CD4-positive, alpha-beta T cell treated with Interleukin-17A for 4 hours (primary cell): Measurements from ENCODE around the gene TNFRSF6B.
"Not testable (repeated sequence)": the region's sequence is repeated elsewhere in the genome, so short reads cannot be mapped to it uniquely, and the experiment has no call there.

Source experiments
- DNase-seq: peaks from one replicate; pipeline ENCODE4 v3.0.0-alpha.2; 2020; ENCODE audit warnings: mixed read lengths

TNFRSF6B gene

GRCh38 chr20:63696628-63697356 lies at the start of gene TNFRSF6B:
Gene TNFRSF6B (plus strand): TSS chr20:63696652. CDS start chr20:63696768, 116 bp downstream.
- DNase-seq = peak; percentile 41

GRCh38 chr20:63648190-63648589 lies 48.3 kb upstream of the TNFRSF6B start:
- DNase-seq = no peak

GRCh38 chr20:63648895-63649589 lies 47.4 kb upstream of the TNFRSF6B start:
- no peak for DNase-seq

GRCh38 chr20:63650486-63650885 lies 46.0 kb upstream of the TNFRSF6B start:
- DNase-seq = not testable (repeated sequence)

GRCh38 chr20:63651942-63652191 lies 44.6 kb upstream of the TNFRSF6B start:
- DNase-seq = peak; percentile 72

GRCh38 chr20:63652192-63652980 lies 44.1 kb upstream of the TNFRSF6B start:
- peak; percentile 68 for DNase-seq

- DNase-seq = peak; percentile 86
Observed at GRCh38 chr20:63653041-63653973, 43.1 kb upstream of the TNFRSF6B start, which contains the start of gene STMN3. Gene STMN3 (minus strand): TSS chr20:63653424. CDS start chr20:63653345, 79 bp downstream.

- no peak for DNase-seq
Observed at GRCh38 chr20:63653974-63654668, 42.3 kb upstream of the TNFRSF6B start.

GRCh38 chr20:63655249-63655648 lies 41.2 kb upstream of the TNFRSF6B start:
- no peak for DNase-seq

GRCh38 chr20:63656451-63656850 lies 40.0 kb upstream of the TNFRSF6B start:
- DNase-seq = no peak

- DNase-seq = no peak
Observed at GRCh38 chr20:63657260-63657936, 39.1 kb upstream of the TNFRSF6B start.

- peak; percentile 88 for DNase-seq
Observed at GRCh38 chr20:63657937-63658748, 38.3 kb upstream of the TNFRSF6B start, which contains the start of gene RTEL1. Gene RTEL1 (plus strand): TSS chr20:63658312. CDS start chr20:63659403, 1,091 bp downstream.

GRCh38 chr20:63658749-63659187 lies 37.7 kb upstream of the TNFRSF6B start:
- no peak for DNase-seq

- no peak for DNase-seq
Observed at GRCh38 chr20:63659370-63659769, 37.1 kb upstream of the TNFRSF6B start.

- DNase-seq = not testable (repeated sequence)
Observed at GRCh38 chr20:63660174-63660573, 36.3 kb upstream of the TNFRSF6B start.

- no peak for DNase-seq
Observed at GRCh38 chr20:63660622-63661021, 35.8 kb upstream of the TNFRSF6B start.

GRCh38 chr20:63661108-63661507 lies 35.3 kb upstream of the TNFRSF6B start:
- DNase-seq = no peak

GRCh38 chr20:63661959-63662812 lies 34.3 kb upstream of the TNFRSF6B start:
- no peak for DNase-seq

GRCh38 chr20:63662813-63663189 lies 33.7 kb upstream of the TNFRSF6B start:
- no peak for DNase-seq
